Endodermal cell (in vitro differentiated cells): ENCODE measurements around the gene TMEM134. TPM values are rescaled to one million over a fixed set of nuclear protein-coding genes. Genes with fewer than 3 reads are reported as not detected.

ENCODE experiments used
- DNase-seq: peaks from one replicate; pipeline ENCODE4 v3.0.0-alpha.2; 2017
- H3K27ac ChIP-seq: 2 replicates; pipeline ENCODE4 v1.5.1; 2013; ENCODE audit warnings: mild to moderate bottlenecking, low read depth, low read length, moderate library complexity
- H3K27me3 ChIP-seq: 2 replicates; pipeline ENCODE4 v1.6.1; 2013; ENCODE audit warnings: mild to moderate bottlenecking, low read length, moderate library complexity; ENCODE audit not compliant: insufficient read depth, control insufficient read depth, poor library complexity, severe bottlenecking
- H3K36me3 ChIP-seq: 2 replicates; pipeline ENCODE4 v1.7.0; 2013; ENCODE audit warnings: mild to moderate bottlenecking, low read length, moderate library complexity; ENCODE audit not compliant: control insufficient read depth, insufficient read depth
- H3K4me1 ChIP-seq: one replicate; pipeline ENCODE4 v1.7.0; 2013; ENCODE audit warnings: low read length; ENCODE audit not compliant: control insufficient read depth, insufficient read depth
- H3K4me3 ChIP-seq: 2 replicates; pipeline ENCODE4 v1.5.1; 2013; ENCODE audit warnings: mild to moderate bottlenecking, low read length, moderate library complexity
- H3K9ac ChIP-seq: 2 replicates; pipeline ENCODE4 v1.6.1; 2013; ENCODE audit warnings: mild to moderate bottlenecking, low read length, moderate library complexity; ENCODE audit not compliant: poor library complexity, severe bottlenecking; ENCODE audit errors: extremely low read depth
- H3K9me3 ChIP-seq: 2 replicates; pipeline ENCODE4 v1.6.1; 2013; ENCODE audit warnings: mild to moderate bottlenecking, low read length, moderate library complexity; ENCODE audit not compliant: control insufficient read depth
- H3K27ac Mint-ChIP-seq: 2 replicates; pipeline ENCODE4 v1.8.0; 2020; ENCODE audit warnings: mixed read lengths
- H3K27me3 Mint-ChIP-seq: 2 replicates; pipeline ENCODE4 v1.8.0; 2021; ENCODE audit warnings: mild to moderate bottlenecking, mixed read lengths; ENCODE audit not compliant: insufficient read depth
- H3K36me3 Mint-ChIP-seq: 2 replicates; pipeline ENCODE4 v1.8.0; 2020; ENCODE audit warnings: low read depth, mixed read lengths
- H3K4me1 Mint-ChIP-seq: 2 replicates; pipeline ENCODE4 v1.8.0; 2020; ENCODE audit warnings: mixed read lengths
- H3K4me3 Mint-ChIP-seq: 2 replicates; pipeline ENCODE4 v1.8.0; 2020; ENCODE audit warnings: mild to moderate bottlenecking, moderate library complexity, mixed read lengths
- H3K9me3 Mint-ChIP-seq: 2 replicates; pipeline ENCODE4 v1.8.0; 2020; ENCODE audit warnings: mild to moderate bottlenecking, mixed read lengths
- WGBS, 2 experiments: methylation state at CpG; one replicate each; pipeline versions ENCODE4 v1.1.5 to v1.1.7; 2013; ENCODE audit warnings: missing lambda C conversion rate in 2 of 2, mixed read lengths in 1 of 2; ENCODE audit not compliant: insufficient coverage in 1 of 2, insufficient read length in 1 of 2; 5-methylcytosine and 5-hydroxymethylcytosine counted together
- total RNA-seq, 2 donors: library from RNA; stranded (reverse); fragmentation: NEBNext Ultra II Directional in 1 of 2; extraction: Animal tissue kit (Norgen Biotek cat#: 25700) in 1 of 2; gene quantifications; 2 replicates in 1 of 2; 3 replicates in 1 of 2; pipeline ENCODE4 v1.2.1, GENCODE V29; 2021
- TF ChIP-seq, protein P1 (sequence below): fragments of 200-600 bp; sonication (generic); conservative IDR thresholded peaks from 2 replicates; pipeline ENCODE4 v1.5.0; 2021; ENCODE audit warnings: antibody characterized with exemption, mild to moderate bottlenecking

The TMEM134 gene
- total RNA-seq, 2 donors from 2014 or later, result 67.4 to 87.8 TPM

DNA sequence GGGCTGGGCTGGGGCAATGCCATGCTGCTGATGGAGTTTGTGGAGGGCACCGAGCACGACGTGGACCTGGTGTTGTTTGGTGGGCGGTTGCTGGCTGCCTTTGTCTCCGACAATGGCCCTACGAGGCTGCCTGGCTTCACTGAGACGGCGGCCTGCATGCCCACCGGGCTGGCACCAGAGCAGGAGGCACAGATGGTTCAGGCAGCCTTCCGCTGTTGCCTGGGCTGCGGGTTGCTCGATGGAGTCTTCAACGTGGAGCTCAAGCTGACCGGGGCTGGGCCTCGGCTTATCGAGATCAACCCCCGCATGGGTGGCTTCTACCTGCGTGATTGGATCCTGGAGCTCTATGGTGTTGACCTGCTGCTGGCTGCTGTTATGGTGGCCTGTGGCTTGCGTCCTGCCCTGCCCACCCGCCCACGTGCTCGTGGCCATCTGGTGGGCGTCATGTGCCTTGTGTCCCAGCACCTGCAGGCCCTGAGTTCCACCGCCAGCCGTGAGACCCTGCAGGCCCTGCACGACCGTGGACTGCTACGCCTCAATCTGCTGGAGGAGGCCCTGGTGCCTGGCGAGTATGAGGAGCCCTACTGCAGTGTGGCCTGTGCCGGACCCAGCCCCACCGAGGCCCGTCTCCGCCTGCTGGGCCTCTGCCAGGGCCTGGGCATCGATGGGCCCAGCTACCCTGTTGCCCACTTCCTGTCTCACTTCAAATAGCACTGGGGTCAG lies 45.0 kb downstream of the TMEM134 start:
- H3K9ac ChIP-seq, result no peak overlapping the region
- H3K27ac ChIP-seq, result no peak overlapping the region
- no peaks in the 10 kb centered on the region for H3K9me3 Mint-ChIP-seq
- peaks cover 3% of the 10 kb centered on the region for H3K4me1 ChIP-seq
- H3K27ac Mint-ChIP-seq, result no peak overlapping the region
- no peak overlapping the region for H3K4me3 ChIP-seq
- no peak overlapping the region for H3K4me3 Mint-ChIP-seq
- no peaks in the 10 kb centered on the region for H3K9me3 ChIP-seq
- WGBS, 2 experiments, result 93 to 94% methylated on average over 26 to 34 of the region's 34 CpGs
- no peak for DNase-seq
- peaks cover 3% of the 10 kb centered on the region for H3K4me1 Mint-ChIP-seq
- H3K36me3 ChIP-seq, result no peaks in the 10 kb centered on the region
- H3K36me3 Mint-ChIP-seq, result no peaks in the 10 kb centered on the region
- TF ChIP-seq, protein P1, sequence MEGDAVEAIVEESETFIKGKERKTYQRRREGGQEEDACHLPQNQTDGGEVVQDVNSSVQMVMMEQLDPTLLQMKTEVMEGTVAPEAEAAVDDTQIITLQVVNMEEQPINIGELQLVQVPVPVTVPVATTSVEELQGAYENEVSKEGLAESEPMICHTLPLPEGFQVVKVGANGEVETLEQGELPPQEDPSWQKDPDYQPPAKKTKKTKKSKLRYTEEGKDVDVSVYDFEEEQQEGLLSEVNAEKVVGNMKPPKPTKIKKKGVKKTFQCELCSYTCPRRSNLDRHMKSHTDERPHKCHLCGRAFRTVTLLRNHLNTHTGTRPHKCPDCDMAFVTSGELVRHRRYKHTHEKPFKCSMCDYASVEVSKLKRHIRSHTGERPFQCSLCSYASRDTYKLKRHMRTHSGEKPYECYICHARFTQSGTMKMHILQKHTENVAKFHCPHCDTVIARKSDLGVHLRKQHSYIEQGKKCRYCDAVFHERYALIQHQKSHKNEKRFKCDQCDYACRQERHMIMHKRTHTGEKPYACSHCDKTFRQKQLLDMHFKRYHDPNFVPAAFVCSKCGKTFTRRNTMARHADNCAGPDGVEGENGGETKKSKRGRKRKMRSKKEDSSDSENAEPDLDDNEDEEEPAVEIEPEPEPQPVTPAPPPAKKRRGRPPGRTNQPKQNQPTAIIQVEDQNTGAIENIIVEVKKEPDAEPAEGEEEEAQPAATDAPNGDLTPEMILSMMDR, result no peak
- peaks cover 3% of the 10 kb centered on the region for H3K27me3 Mint-ChIP-seq
- peaks cover 5% of the 10 kb centered on the region for H3K27me3 ChIP-seq

GRCh38 chr11:67423466-67423865 lies 45.6 kb downstream of the TMEM134 start:
- H3K4me1 Mint-ChIP-seq, result peaks cover 3% of the 10 kb centered on the region
- no peak overlapping the region for H3K27ac Mint-ChIP-seq
- Histone ChIP-seq H3K27me3 (peaks cover 5% of the 10 kb centered on the region), H3K9me3 (no peaks in the 10 kb centered on the region), H3K4me1 (peaks cover 3% of the 10 kb centered on the region), H3K36me3 (no peaks in the 10 kb centered on the region), H3K9ac (no peak overlapping the region), H3K27ac (no peak overlapping the region), H3K4me3 (no peak overlapping the region)
- no peaks in the 10 kb centered on the region for H3K36me3 Mint-ChIP-seq
- WGBS, 2 experiments, result 92 to 96% methylated on average over 11 to 13 of the region's 13 CpGs
- TF ChIP-seq, protein P1, result no peak
- no peak overlapping the region for H3K4me3 Mint-ChIP-seq
- peaks cover 3% of the 10 kb centered on the region for H3K27me3 Mint-ChIP-seq
- H3K9me3 Mint-ChIP-seq, result no peaks in the 10 kb centered on the region
- DNase-seq, result no peak

DNA sequence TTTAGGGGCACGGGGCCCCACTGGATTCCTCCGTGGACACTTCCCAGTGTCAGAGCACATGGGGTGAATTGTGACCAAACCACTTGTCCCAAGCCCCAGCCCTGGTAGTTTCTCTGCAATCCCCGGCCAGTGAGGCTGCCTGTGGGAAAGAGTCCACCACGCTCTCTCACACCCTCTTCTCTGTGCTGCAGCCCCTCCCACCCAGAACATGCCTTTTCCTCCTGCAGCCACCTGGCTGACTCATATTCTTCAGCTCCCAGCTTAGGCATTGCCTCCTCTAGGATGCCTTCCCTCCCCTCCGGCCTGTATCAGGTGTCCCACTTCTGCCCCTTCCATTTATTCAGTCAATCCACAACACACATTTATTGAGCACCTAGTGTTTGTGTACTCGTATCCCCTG lies 46.2 kb downstream of the TMEM134 start:
- Histone ChIP-seq H3K4me1 (peaks cover 1% of the 10 kb centered on the region), H3K36me3 (no peaks in the 10 kb centered on the region), H3K9me3 (no peaks in the 10 kb centered on the region), H3K27me3 (peaks cover 5% of the 10 kb centered on the region), H3K4me3 (no peak overlapping the region), H3K9ac (no peak overlapping the region), H3K27ac (no peak overlapping the region)
- Mint-ChIP-seq H3K4me3 (no peak overlapping the region), H3K4me1 (peaks cover 3% of the 10 kb centered on the region), H3K27me3 (peaks cover 5% of the 10 kb centered on the region), H3K27ac (peak overlapping the region; percentile 45), H3K9me3 (no peaks in the 10 kb centered on the region), H3K36me3 (no peaks in the 10 kb centered on the region)
- DNase-seq, result peak; percentile 78
- TF ChIP-seq, protein P1, result no peak
- 78 to 83% methylated on average over 4 to 6 of the region's 6 CpGs for WGBS, 2 experiments
